DMS 273 treated with DMSO at 0.1 percent for 48 hours (cell line): Measurements from ENCODE around the gene AIG1.

Source experiments
- DNase-seq: peaks from one replicate; lab custom pipeline; 2025; lab: John Stamatoyannopoulos, UW

The AIG1 gene

DNA sequence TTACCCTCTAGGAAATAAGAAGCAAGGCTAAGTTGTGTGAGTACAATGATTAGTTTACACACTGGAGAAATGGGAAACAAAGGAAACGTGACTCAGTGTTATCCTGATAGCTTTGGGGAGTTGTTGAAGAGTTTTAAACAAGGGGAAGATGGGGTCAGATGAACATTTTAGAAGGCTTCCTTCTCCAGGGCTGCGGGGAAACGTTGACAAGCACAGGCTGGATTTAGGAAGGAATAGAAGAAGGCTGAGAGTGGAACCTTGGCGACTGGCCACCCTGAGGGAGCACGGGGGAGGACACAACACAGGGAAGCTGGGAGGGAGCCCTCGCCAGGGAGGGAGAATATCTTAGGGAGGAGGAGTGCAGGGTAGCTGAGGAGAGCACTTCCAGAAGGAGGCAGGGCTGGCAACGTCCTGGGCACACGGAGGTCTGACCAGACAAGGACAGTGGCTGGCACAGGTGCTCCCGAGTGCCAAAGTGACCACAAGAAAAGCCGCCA lies 134.7 kb downstream of the AIG1 start:
- DNase-seq: no peak

- no peak for DNase-seq
Measured at GRCh38 chr6:143196525-143197225, 136.0 kb downstream of the AIG1 start.

DNA sequence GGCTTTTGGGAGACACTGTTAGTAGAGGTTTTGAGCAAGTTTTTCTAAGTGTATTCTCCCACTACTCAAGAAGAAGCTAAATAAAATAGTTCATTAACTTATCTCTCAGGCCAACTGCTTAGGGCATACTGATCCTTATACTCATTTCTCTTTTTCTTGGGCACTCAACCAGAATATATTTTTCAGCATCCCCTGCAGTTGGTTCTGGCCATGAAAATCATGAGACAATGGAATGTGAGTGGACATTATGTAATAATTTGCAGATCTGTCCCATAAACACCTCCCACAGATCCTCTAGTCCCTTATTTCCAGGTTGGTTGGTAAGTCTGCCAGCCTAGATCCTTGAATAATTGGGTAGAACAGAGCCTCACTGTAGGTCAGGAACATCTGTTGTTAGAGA lies 136.7 kb downstream of the AIG1 start:
- no peak for DNase-seq

- DNase-seq: no peak
Measured at GRCh38 chr6:143198312-143198711, 137.6 kb downstream of the AIG1 start.

DNA sequence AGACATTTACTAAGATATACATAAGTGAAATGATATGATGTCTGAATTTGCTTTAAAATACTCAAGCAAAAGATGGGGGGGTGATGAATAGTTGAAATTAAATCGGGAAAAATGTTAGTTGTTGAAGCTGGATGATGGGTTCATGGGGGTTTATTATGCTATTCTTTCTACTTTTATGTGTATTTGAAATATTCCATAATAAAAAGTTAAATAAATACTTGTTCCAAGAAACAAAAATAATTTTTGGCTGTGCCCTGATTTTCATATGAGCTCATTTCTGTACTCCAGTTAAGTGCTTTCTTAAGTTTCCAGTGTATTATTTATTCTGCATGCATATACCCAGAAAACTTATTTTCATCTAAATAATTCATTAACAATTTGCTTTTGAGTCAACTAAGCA lies 138.6 kb downstream of the AIG1 start:
- DNase-seq: no peak

- no peak for DNase-seq
Measured at GRCh38 chr6:143200167-143200770, 139.6 kb downstream of the AIG1 start.

DNA sequence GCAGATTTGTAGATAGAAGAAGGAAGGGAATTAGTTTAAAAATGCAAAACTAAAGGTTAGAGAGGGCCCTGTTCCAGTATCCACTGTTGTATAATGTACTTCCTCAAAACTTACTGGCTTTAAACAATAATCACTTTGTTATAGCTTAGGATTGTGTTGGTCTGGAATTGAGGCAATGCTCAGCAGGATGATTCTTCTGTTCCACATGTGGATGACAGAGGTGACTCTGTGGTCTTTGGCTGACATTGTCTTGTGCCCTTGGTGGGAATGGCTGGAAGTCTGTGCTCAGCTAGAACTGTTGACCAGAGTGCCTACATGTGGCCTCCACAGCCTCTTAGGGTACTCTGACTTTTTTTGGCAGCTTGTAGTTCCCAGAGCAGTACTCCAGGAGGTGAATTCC lies 143.4 kb downstream of the AIG1 start:
- no peak for DNase-seq

DNA sequence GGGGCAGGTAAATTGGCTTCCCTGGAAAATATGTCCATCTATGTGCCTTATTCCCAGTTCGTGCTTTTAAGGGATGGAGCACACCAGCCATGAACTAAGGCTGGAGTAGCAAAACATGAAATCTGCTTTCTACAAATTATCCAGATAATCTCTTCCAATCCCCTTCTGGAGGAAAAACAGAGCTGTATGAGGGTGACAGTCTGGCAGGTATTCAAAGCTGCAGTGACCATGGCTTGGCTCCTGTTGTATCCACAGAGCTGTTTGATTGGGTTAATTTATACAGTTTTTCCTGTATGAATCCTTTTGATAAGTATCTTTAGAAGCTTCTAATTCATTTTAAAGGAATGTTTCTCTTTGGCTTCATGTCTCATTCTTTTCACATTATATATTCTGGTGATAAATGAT lies 144.4 kb downstream of the AIG1 start:
- no peak for DNase-seq

- DNase-seq: no peak
Measured at GRCh38 chr6:143205585-143205984, 144.9 kb downstream of the AIG1 start.

GRCh38 chr6:143205991-143206390 lies 145.3 kb downstream of the AIG1 start:
- DNase-seq: no peak

DNA sequence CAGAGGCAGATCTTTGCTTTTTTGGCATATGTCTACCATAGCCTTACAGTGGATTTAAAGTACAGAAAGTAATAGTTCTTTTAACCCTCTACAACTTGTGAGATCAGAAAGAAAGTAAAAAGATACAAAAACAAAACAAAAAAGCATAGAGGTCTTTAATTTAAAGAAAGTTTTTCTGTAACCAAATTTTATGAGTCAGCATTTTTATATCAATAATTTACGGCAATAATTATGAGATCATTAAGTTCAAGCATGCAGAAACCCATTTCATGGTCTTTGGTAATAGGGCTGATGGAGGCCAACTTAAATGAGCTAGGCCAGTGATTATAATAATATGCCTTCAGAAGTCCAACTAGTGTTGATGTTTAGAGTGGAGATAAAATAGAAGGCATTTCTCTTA lies 145.9 kb downstream of the AIG1 start:
- no peak for DNase-seq

DNA sequence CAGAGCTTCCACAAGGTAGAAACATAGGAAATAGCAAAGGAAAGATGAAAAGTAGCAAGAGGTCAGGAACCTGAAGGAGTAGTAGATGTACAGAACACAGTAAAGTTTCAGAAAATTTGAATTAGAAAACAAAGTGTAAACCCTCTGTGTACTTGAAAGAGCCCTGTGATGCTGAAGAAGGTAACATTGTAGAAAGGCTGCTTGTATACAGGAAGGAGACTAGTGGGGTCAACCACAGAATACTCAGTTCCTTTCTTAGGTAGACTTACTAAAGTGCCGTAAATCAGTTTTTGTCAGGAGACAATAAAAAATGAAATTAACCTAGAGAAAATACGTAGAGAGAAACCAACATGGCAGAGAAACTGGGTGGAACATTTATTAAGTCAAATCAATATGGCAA lies 149.7 kb downstream of the AIG1 start:
- no peak for DNase-seq

GRCh38 chr6:143213859-143214376 lies 153.2 kb downstream of the AIG1 start:
- DNase-seq: no peak

DNA sequence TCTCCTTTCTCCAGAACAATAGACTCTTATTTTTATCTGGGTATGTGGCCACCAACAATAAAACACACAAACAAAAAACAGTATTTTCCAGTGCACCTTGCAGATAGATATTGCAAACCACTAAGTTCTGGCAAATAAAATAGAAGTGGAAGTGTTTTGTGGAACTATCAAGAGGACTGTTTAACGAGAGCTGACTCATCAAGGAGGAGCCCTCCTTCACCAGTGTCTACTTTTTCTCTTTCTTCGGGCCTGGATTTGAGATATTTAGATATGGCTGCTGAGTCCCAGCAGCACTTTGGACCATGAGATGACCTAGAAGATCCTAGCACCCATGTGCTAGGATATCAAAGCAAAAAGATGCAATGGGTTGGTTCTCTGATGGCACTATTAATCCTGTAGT lies 154.7 kb downstream of the AIG1 start:
- DNase-seq: no peak

DNA sequence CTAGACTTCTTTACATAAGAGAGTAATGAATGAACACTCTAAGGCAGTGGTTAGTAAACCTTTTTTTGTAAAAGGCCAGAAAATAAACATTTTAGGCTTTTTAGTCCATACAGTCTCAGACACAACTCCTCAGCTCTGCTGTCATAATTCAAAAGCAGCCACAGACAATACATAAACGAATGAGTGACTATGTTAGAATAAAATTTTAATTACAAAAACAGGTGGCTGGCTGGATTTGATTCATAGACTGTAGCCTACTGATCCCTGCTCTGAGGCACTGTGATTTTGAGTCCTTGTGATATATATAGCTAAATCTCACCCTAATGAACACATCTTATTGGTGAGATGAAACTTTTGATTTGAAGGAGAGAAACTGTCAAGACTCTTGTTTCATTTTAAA lies 155.1 kb downstream of the AIG1 start:
- no peak for DNase-seq

- no peak for DNase-seq
Measured at GRCh38 chr6:143218233-143218632, 157.5 kb downstream of the AIG1 start.

- DNase-seq: no peak
Measured at GRCh38 chr6:143221698-143222097, 161.0 kb downstream of the AIG1 start.

DNA sequence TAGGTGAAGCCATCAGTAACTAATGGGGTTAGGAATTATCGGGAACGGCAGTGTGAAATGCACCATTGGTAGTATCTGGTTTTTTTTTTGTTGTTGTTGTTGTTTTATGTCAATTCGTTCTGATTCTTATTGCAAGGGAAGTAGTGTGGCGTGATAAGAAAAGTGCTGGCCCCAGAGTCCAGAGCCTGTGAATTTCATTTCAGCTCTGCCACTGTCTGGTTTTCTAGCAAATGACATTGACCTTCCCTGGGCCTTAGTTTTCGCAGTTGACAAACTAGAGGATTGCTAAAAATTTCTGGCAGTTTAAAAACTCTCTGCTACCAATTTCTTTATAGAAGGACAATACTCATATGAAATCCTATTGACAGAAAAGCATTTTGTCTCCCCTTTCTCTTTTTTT lies 161.6 kb downstream of the AIG1 start:
- no peak for DNase-seq

GRCh38 chr6:143222801-143223231 lies 162.1 kb downstream of the AIG1 start:
- DNase-seq: no peak

DNA sequence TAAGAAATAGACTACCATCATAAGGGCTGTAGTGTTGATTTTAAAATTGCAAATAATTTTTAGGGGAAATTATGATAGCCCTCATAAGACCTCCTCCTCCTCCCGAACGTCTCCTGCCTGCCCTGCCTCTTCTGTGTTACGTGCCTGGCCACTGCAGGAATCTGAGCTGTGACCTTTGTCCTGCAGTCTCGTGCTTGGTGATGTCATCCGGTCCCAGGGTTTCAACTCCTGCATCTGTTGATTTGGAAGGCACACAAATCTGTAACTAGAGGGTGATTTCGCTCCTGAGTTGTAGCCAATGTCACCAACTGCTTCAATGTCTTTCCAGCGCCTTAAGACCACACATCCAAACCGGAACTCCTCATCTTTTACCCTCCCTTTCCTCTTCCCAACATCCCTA lies 163.2 kb downstream of the AIG1 start:
- no peak for DNase-seq

DNA sequence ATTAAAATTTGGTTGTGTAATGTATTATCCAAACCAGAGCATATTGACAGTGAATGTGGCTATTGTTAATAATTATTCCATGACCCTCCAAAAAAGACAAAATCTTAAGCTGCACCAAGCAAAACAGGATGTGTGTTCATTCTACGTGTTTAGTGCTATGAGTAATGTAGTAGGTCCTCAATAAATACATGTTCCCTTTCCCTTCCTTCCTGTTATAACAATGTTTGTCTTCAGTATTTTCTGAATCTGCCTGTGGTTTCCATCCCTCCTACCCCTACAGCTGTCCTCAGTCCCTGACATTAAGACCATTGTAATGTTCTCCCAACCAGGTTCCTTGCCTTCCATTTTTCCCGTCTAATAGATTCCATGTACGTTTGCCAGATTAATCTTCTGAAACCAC lies 163.8 kb downstream of the AIG1 start:
- DNase-seq: no peak

GRCh38 chr6:143225929-143226328 lies 165.2 kb downstream of the AIG1 start:
- DNase-seq: no peak

GRCh38 chr6:143227675-143228074 lies 167.0 kb downstream of the AIG1 start:
- DNase-seq: no peak

DNA sequence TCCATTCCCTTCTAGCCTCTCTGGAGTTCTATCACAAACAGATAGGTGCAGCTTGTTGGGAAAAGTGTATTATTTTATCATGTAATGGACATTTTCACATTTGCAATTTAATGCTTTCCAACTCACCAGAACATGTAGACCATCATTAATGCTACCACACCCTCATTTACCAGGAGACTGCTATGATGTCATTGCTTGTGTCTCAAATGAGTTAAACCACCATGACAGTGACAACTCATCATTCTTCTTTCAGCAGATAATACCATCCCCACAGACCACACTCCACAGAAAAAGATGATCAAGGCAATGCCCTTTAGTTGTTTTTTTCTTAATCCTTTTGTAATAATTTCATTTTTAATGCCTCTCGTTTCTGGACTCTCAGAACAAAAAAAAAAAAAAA lies 168.7 kb downstream of the AIG1 start:
- DNase-seq: no peak
